GM10248 (cell line): Measurements from ENCODE around the gene TXNRD1.
A peak's percentile ranks its signal among the peaks of the same experiment; 100 is the strongest.

Experiments
- CTCF ChIA-PET: fragments of 300-600 bp; sonication (Branson Sonifier 250); formaldehyde crosslinking; extraction: SDS; loops from one replicate; lab custom pipeline; 2021; ENCODE audit warnings: antibody characterized with exemption; lab: Yijun Ruan, JAX
- POLR2A ChIA-PET: fragments of 350-650 bp; sonication (Branson Sonifier 250); formaldehyde crosslinking; extraction: SDS; loops from one replicate; lab custom pipeline; 2020; ENCODE audit warnings: antibody characterized with exemption; lab: Yijun Ruan, JAX
- DNase-seq: peaks from one replicate; pipeline ENCODE4 v3.0.0; 2012; ENCODE audit errors: extremely low spot score
- CTCF ChIP-seq: IDR thresholded peaks from 2 replicates; pipeline ENCODE4 v1.5.1; 2012; ENCODE audit warnings: mild to moderate bottlenecking, low read depth; ENCODE audit errors: extremely low read depth, missing control alignments, control extremely low read depth

TXNRD1 gene

GRCh38 chr12:104354868-104355570, 139.4 kb downstream of the TXNRD1 start:
- DNase-seq = no peak
- no peak for TF ChIP-seq CTCF
- CTCF ChIA-PET = interaction anchor here (0.7 to 1.3 kb wide), 2 partner anchors 12 to 26 kb away, joined by 3 read pairs; no protein-coding TSS in a partner anchor
- POLR2A ChIA-PET = no interaction called here

- TF ChIP-seq CTCF = no peak
- CTCF ChIA-PET = interaction anchor here (1.3 to 1.7 kb wide), 2 partner anchors 13 to 139 kb away, joined by 3 to 7 read pairs; partner anchors contain the start of gene TXNRD1
- no peak for DNase-seq
- POLR2A ChIA-PET = no interaction called here
Measured at GRCh38 chr12:104355630-104356029, 140.1 kb downstream of the TXNRD1 start.

GRCh38 chr12:104356231-104357115, 140.9 kb downstream of the TXNRD1 start:
- POLR2A ChIA-PET = no interaction called here
- no peak for TF ChIP-seq CTCF
- DNase-seq = no peak
- CTCF ChIA-PET = interaction anchor here (0.9 to 3.4 kb wide), 4 partner anchors 13 to 151 kb away, joined by 3 to 9 read pairs (median 5); partner anchors contain the start of gene TXNRD1

- CTCF ChIA-PET = interaction anchor here (1.0 to 3.4 kb wide), 10 partner anchors 14 to 158 kb away, joined by 3 to 16 read pairs (median 7); partner anchors contain the start of gene TXNRD1
Measured at GRCh38 chr12:104357421-104357952, 141.9 kb downstream of the TXNRD1 start.

GRCh38 chr12:104358353-104359003, 142.9 kb downstream of the TXNRD1 start:
- ChIA-PET CTCF (interaction anchor here (0.6 to 3.4 kb wide), 29 partner anchors 9 to 695 kb away, joined by 3 to 16 read pairs (median 4); partner anchors contain the start of gene TXNRD1), POLR2A (no interaction called here)
- peak; percentile 92 for TF ChIP-seq CTCF
- DNase-seq = peak; percentile 83

More at GRCh38 chr12:104357421-104357952, 141.9 kb downstream of the TXNRD1 start:
- TF ChIP-seq CTCF = no peak
- DNase-seq = no peak
- POLR2A ChIA-PET = interaction anchor here (0.6 kb wide), 1 partner anchor 440 kb away, joined by 3 read pairs; no protein-coding TSS in a partner anchor
